HepG2 (cell line): ENCODE results near the gene MSMO1. TPM values are rescaled to one million over a fixed set of nuclear protein-coding genes. Genes with fewer than 3 reads are reported as not detected.

ENCODE experiments used
- CEBPG ChIP-seq: IDR thresholded peaks from 2 replicates; pipeline ENCODE4 v1.6.1; 2016
- FOXA3 ChIP-seq: IDR thresholded peaks from 2 replicates; pipeline ENCODE4 v1.6.1; 2016; ENCODE audit warnings: missing genetic modification reagents, missing compliant biosample characterization
- FOXC1 ChIP-seq: sonication (generic); formaldehyde crosslinking; IDR thresholded peaks from 2 replicates; pipeline ENCODE4 v1.8.0; 2022; ENCODE audit warnings: mild to moderate bottlenecking, missing genetic modification reagents, borderline replicate concordance
- GABPA ChIP-seq, 2 experiments: IDR thresholded peaks; 2 replicates each; pipeline ENCODE4 v1.6.1; 2011 to 2016; ENCODE audit warnings: low read depth in 2 of 2, low read length in 1 of 2, missing biosample characterization in 1 of 2, missing genetic modification characterization in 1 of 2
- GATAD1 ChIP-seq: IDR thresholded peaks from 2 replicates; pipeline ENCODE4 v1.6.1; 2016; ENCODE audit warnings: missing genetic modification reagents, missing compliant biosample characterization
- HNRNPL ChIP-seq: fragments of 200-400 bp; formaldehyde crosslinking; IDR thresholded peaks from 2 replicates; pipeline ENCODE4 v1.6.1; 2017; ENCODE audit warnings: mild to moderate bottlenecking, low read depth, low read length
- SAP130 ChIP-seq: IDR thresholded peaks from 2 replicates; pipeline ENCODE4 v1.6.1; 2016; ENCODE audit warnings: low read depth
- ZFAT ChIP-seq: sonication (generic); formaldehyde crosslinking; conservative IDR thresholded peaks from 2 replicates; pipeline ENCODE4 v1.8.1; 2023; ENCODE audit warnings: missing genetic modification reagents, inconsistent platforms
- ZNF329 ChIP-seq: sonication (generic); formaldehyde crosslinking; IDR thresholded peaks from 2 replicates; pipeline ENCODE4 v1.9.0; 2021; ENCODE audit warnings: low read depth, mild to moderate bottlenecking, missing genetic modification reagents
- ZNF572 ChIP-seq: sonication (generic); formaldehyde crosslinking; IDR thresholded peaks from 2 replicates; pipeline ENCODE4 v1.5.1; 2020; ENCODE audit warnings: mild to moderate bottlenecking, missing genetic modification reagents
- ZNF616 ChIP-seq: sonication (generic); formaldehyde crosslinking; IDR thresholded peaks from 2 replicates; pipeline ENCODE4 v1.5.0; 2020; ENCODE audit warnings: low read depth, mild to moderate bottlenecking, missing genetic modification reagents
- ZNF782 ChIP-seq: sonication (generic); formaldehyde crosslinking; IDR thresholded peaks from 2 replicates; pipeline ENCODE4 v1.4.0; 2020; ENCODE audit warnings: missing genetic modification reagents, mild to moderate bottlenecking, borderline replicate concordance
- polyA plus RNA-seq, 8 experiments: library from polyadenylated mRNA; depleted of rRNA in 3 of 8; stranded (reverse) in 7 of 8; unstranded in 1 of 8; fragments of >200 nt; fragmentation: Illumina TruSeq in 4 of 8; extraction: Trizol in 4 of 8; gene quantifications; 2 replicates each; pipeline versions ENCODE4 v1.2.1 to v1.2.3, GENCODE V29; 2011 to 2016; ENCODE audit warnings: low read depth in 4 of 8, missing spikeins in 1 of 8, mixed read lengths in 1 of 8; ENCODE audit not compliant: insufficient read depth in 1 of 8
- total RNA-seq, 5 experiments: library from RNA; depleted of rRNA; stranded (reverse); fragments of >200 nt; fragmentation: Illumina TruSeq; extraction: Trizol; gene quantifications; 2 replicates each; pipeline ENCODE4 v1.2.3, GENCODE V29; 2016; ENCODE audit warnings: low read depth in 1 of 5
- TF ChIP-seq, protein P1 (sequence below): sonication (generic); formaldehyde crosslinking; conservative IDR thresholded peaks from 2 replicates; pipeline ENCODE4 v1.8.1; 2023; ENCODE audit warnings: missing genetic modification reagents
- TF ChIP-seq, protein P2 (sequence below): sonication (generic); formaldehyde crosslinking; IDR thresholded peaks from 2 replicates; pipeline ENCODE4 v1.4.0; 2020; ENCODE audit warnings: missing genetic modification reagents
- TF ChIP-seq, protein P3 (sequence below): sonication (generic); formaldehyde crosslinking; IDR thresholded peaks from 2 replicates; pipeline ENCODE4 v1.5.1; 2020; ENCODE audit warnings: mild to moderate bottlenecking, missing genetic modification reagents, moderate library complexity
- TF ChIP-seq, protein P4 (sequence below): sonication (generic); formaldehyde crosslinking; IDR thresholded peaks from 2 replicates; pipeline ENCODE4 v1.4.0; 2020; ENCODE audit warnings: missing genetic modification reagents
- TF ChIP-seq, protein P5 (sequence below): sonication (generic); formaldehyde crosslinking; IDR thresholded peaks from one replicate; pipeline ENCODE4 v1.5.1; 2020; ENCODE audit warnings: mild to moderate bottlenecking, missing genetic modification reagents; ENCODE audit errors: not compliant biosample characterization

The MSMO1 gene
- total and polyA plus RNA-seq, 2 of the 13 experiments (the other 11 are each of a cell fraction or from before 2014, with no cell fraction given) = 98.1 to 216 TPM

DNA sequence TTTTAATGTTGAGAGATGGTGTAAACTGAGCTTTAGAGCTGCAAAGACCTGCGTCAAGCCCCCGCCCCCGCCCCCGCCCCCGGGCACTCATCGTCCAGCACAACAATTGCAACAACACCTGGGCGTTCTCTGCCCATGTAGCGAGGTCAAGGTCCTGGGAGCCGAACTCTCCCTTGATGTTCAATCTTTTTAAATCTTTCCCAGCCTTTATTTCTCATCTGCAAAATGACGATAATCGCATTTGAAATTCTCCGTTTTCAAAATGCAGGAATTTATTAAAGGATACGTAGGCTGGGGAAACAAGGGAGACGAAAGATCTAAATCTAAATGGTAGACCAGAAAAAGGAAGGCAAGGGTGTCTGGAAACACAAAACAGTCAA is 648 bp upstream of the MSMO1 start (continued):
- TF ChIP-seq GABPA (IDR thresholded peaks at IDR 0.05; ENCODE audit: low read depth, low read length) (no peak), GABPA (CRISPR knock-in tag; IDR thresholded peaks at IDR 0.05; ENCODE audit: low read depth) (peak; percentile 24; the same call in 1 of the 2 replicates), ZNF329 (no peak), ZNF572 (no peak), FOXA3 (CRISPR knock-in tag) (peak; percentile 7; the same call in 1 of the 2 replicates), HNRNPL (no peak), GATAD1 (no peak), ZNF782 (CRISPR knock-in tag) (no peak), CEBPG (no peak; the same call in none of the 2 replicates), FOXC1 (CRISPR knock-in tag) (no peak), ZNF616 (no peak), SAP130 (CRISPR knock-in tag) (0 out of 2 replicates have a peak, but pooled peaks have one; percentile 2), ZFAT (no peak)
- TF ChIP-seq, protein P1, sequence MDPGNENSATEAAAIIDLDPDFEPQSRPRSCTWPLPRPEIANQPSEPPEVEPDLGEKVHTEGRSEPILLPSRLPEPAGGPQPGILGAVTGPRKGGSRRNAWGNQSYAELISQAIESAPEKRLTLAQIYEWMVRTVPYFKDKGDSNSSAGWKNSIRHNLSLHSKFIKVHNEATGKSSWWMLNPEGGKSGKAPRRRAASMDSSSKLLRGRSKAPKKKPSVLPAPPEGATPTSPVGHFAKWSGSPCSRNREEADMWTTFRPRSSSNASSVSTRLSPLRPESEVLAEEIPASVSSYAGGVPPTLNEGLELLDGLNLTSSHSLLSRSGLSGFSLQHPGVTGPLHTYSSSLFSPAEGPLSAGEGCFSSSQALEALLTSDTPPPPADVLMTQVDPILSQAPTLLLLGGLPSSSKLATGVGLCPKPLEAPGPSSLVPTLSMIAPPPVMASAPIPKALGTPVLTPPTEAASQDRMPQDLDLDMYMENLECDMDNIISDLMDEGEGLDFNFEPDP (CRISPR knock-in tag) = no peak
- TF ChIP-seq, protein P2, sequence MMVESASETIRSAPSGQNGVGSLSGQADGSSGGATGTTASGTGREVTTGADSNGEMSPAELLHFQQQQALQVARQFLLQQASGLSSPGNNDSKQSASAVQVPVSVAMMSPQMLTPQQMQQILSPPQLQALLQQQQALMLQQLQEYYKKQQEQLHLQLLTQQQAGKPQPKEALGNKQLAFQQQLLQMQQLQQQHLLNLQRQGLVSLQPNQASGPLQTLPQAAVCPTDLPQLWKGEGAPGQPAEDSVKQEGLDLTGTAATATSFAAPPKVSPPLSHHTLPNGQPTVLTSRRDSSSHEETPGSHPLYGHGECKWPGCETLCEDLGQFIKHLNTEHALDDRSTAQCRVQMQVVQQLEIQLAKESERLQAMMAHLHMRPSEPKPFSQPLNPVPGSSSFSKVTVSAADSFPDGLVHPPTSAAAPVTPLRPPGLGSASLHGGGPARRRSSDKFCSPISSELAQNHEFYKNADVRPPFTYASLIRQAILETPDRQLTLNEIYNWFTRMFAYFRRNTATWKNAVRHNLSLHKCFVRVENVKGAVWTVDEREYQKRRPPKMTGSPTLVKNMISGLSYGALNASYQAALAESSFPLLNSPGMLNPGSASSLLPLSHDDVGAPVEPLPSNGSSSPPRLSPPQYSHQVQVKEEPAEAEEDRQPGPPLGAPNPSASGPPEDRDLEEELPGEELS = peak; percentile 57
- TF ChIP-seq, protein P3, sequence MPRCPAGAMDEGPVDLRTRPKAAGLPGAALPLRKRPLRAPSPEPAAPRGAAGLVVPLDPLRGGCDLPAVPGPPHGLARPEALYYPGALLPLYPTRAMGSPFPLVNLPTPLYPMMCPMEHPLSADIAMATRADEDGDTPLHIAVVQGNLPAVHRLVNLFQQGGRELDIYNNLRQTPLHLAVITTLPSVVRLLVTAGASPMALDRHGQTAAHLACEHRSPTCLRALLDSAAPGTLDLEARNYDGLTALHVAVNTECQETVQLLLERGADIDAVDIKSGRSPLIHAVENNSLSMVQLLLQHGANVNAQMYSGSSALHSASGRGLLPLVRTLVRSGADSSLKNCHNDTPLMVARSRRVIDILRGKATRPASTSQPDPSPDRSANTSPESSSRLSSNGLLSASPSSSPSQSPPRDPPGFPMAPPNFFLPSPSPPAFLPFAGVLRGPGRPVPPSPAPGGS (CRISPR knock-in tag) = no peak
- TF ChIP-seq, protein P4, sequence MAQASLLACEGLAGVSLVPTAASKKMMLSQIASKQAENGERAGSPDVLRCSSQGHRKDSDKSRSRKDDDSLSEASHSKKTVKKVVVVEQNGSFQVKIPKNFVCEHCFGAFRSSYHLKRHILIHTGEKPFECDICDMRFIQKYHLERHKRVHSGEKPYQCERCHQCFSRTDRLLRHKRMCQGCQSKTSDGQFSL (CRISPR knock-in tag) = no peak
- TF ChIP-seq, protein P5, sequence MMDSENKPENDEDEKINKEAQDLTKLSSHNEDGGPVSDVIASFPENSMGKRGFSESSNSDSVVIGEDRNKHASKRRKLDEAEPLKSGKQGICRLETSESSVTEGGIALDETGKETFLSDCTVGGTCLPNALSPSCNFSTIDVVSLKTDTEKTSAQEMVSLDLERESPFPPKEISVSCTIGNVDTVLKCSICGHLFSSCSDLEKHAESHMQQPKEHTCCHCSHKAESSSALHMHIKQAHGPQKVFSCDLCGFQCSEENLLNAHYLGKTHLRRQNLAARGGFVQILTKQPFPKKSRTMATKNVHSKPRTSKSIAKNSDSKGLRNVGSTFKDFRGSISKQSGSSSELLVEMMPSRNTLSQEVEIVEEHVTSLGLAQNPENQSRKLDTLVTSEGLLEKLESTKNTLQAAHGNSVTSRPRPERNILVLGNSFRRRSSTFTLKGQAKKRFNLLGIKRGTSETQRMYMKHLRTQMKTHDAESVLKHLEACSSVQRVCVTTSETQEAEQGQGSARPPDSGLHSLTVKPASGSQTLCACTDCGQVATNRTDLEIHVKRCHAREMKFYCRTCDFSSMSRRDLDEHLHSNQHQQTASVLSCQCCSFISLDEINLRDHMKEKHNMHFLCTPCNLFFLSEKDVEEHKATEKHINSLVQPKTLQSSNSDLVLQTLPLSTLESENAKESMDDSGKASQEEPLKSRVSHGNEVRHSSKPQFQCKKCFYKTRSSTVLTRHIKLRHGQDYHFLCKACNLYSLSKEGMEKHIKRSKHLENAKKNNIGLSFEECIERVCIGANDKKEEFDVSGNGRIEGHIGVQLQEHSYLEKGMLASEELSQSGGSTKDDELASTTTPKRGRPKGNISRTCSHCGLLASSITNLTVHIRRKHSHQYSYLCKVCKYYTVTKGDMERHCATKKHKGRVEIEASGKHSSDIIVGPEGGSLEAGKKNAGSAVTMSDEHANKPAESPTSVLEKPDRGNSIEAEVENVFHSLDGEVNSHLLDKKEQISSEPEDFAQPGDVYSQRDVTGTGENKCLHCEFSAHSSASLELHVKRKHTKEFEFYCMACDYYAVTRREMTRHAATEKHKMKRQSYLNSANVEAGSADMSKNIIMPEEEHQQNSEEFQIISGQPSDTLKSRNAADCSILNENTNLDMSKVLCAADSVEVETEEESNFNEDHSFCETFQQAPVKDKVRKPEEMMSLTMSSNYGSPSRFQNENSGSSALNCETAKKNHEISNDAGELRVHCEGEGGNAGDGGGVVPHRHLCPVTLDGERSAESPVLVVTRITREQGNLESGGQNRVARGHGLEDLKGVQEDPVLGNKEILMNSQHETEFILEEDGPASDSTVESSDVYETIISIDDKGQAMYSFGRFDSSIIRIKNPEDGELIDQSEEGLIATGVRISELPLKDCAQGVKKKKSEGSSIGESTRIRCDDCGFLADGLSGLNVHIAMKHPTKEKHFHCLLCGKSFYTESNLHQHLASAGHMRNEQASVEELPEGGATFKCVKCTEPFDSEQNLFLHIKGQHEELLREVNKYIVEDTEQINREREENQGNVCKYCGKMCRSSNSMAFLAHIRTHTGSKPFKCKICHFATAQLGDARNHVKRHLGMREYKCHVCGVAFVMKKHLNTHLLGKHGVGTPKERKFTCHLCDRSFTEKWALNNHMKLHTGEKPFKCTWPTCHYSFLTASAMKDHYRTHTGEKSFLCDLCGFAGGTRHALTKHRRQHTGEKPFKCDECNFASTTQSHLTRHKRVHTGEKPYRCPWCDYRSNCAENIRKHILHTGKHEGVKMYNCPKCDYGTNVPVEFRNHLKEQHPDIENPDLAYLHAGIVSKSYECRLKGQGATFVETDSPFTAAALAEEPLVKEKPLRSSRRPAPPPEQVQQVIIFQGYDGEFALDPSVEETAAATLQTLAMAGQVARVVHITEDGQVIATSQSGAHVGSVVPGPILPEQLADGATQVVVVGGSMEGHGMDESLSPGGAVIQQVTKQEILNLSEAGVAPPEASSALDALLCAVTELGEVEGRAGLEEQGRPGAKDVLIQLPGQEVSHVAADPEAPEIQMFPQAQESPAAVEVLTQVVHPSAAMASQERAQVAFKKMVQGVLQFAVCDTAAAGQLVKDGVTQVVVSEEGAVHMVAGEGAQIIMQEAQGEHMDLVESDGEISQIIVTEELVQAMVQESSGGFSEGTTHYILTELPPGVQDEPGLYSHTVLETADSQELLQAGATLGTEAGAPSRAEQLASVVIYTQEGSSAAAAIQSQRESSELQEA (CRISPR knock-in tag) = no peak
